K562 (cell line): Measurements from ENCODE around the gene FASTK. TPM values are rescaled to one million over a fixed set of nuclear protein-coding genes. Genes with fewer than 3 reads are reported as not detected.
A peak's percentile ranks its signal among the peaks of the same experiment; 100 is the strongest.

Experiments used
- EZH2 ChIP-seq: IDR thresholded peaks from 2 replicates; pipeline ENCODE4 v1.6.1; 2012; ENCODE audit warnings: low read depth, mild to moderate bottlenecking, inconsistent platforms, low read length, borderline replicate concordance
- FOXK1 ChIP-seq: sonication (generic); formaldehyde crosslinking; IDR thresholded peaks from 2 replicates; pipeline ENCODE4 v1.8.0; 2022; ENCODE audit warnings: missing genetic modification reagents, mild to moderate bottlenecking, borderline replicate concordance
- ILK ChIP-seq: fragments of 450-650 bp; IDR thresholded peaks from 2 replicates; pipeline ENCODE4 v1.6.1; 2016; ENCODE audit warnings: missing genetic modification characterization, low read depth, mild to moderate bottlenecking, missing compliant biosample characterization, moderate library complexity, borderline replicate concordance
- JUN ChIP-seq, 2 experiments: sonication (generic) in 1 of 2; formaldehyde crosslinking in 1 of 2; IDR thresholded peaks; 2 replicates each; pipeline versions ENCODE4 v1.6.1 to v1.8.0; 2012 to 2022; ENCODE audit warnings: borderline replicate concordance in 2 of 2, mild to moderate bottlenecking in 2 of 2, improper control_type of control experiment in 1 of 2, low read depth in 1 of 2, low read length in 1 of 2, missing genetic modification reagents in 1 of 2
- LARP7 ChIP-seq: fragments of 450-650 bp; IDR thresholded peaks from 2 replicates; pipeline ENCODE4 v1.6.1; 2016
- PTTG1 ChIP-seq: fragments of 450-650 bp; IDR thresholded peaks from 2 replicates; pipeline ENCODE4 v1.6.1; 2016; ENCODE audit warnings: low read depth, mild to moderate bottlenecking, missing genetic modification characterization, missing compliant biosample characterization
- RAD21 ChIP-seq, 2 experiments: fragments of 250-450 bp in 1 of 2; fragments of 450-650 bp in 1 of 2; sonication (Bioruptor Pico) in 1 of 2; formaldehyde crosslinking in 1 of 2; IDR thresholded peaks in 1 of 2; conservative IDR thresholded peaks in 1 of 2; 2 replicates each; pipeline versions ENCODE4 v1.4.0 to v1.8.0; 2020 to 2022; ENCODE audit warnings: mild to moderate bottlenecking in 2 of 2, moderate library complexity in 1 of 2
- RREB1 ChIP-seq: fragments of 250-450 bp; sonication (Bioruptor Pico); IDR thresholded peaks from 2 replicates; pipeline ENCODE4 v1.4.0; 2020
- SNIP1 ChIP-seq: fragments of 450-650 bp; IDR thresholded peaks from 2 replicates; pipeline ENCODE4 v1.7.1; 2017; ENCODE audit warnings: low read depth, mild to moderate bottlenecking
- UBTF ChIP-seq, 2 experiments: IDR thresholded peaks; 2 replicates each; pipeline ENCODE4 v1.6.1; 2012; ENCODE audit warnings: improper control_type of control experiment in 2 of 2, low read depth in 2 of 2, low read length in 2 of 2, borderline replicate concordance in 1 of 2
- ZBTB43 ChIP-seq: sonication (generic); formaldehyde crosslinking; IDR thresholded peaks from 2 replicates; pipeline ENCODE4 v1.8.0; 2023; ENCODE audit warnings: mild to moderate bottlenecking, missing genetic modification reagents
- ZNF134 ChIP-seq: fragments of 250-450 bp; sonication (Bioruptor Pico); conservative IDR thresholded peaks from 2 replicates; pipeline ENCODE4 v1.4.0; 2020
- ZNF184 ChIP-seq: sonication (generic); formaldehyde crosslinking; IDR thresholded peaks from 2 replicates; pipeline ENCODE4 v1.5.0; 2020; ENCODE audit warnings: missing genetic modification reagents
- ZNF253 ChIP-seq: fragments of 250-450 bp; sonication (Bioruptor Pico); conservative IDR thresholded peaks from 2 replicates; pipeline ENCODE4 v1.6.1; 2021; ENCODE audit warnings: mild to moderate bottlenecking
- ZNF511 ChIP-seq: sonication (generic); formaldehyde crosslinking; IDR thresholded peaks from 2 replicates; pipeline ENCODE4 v1.8.0; 2022; ENCODE audit warnings: mild to moderate bottlenecking, missing genetic modification reagents
- ZNF586 ChIP-seq: fragments of 450-650 bp; formaldehyde crosslinking; conservative IDR thresholded peaks from 2 replicates; pipeline ENCODE4 v1.4.0; 2020; ENCODE audit warnings: mild to moderate bottlenecking, moderate library complexity
- polyA plus RNA-seq, 8 experiments: library from polyadenylated mRNA; depleted of rRNA in 4 of 8; stranded (reverse) in 5 of 8; unstranded in 3 of 8; fragments of >200 nt; fragmentation: Nextera tagmentation in 2 of 8; fragmentation: Illumina TruSeq in 1 of 8; extraction: Ambion mirVana in 2 of 8; extraction: Trizol in 1 of 8; gene quantifications; 2 replicates each; pipeline versions ENCODE4 v1.2.1 to v1.2.3, GENCODE V29; 2011 to 2014; ENCODE audit warnings: inconsistent platforms in 1 of 8, missing spikeins in 1 of 8
- total RNA-seq, 7 experiments: library from RNA; depleted of rRNA in 6 of 7; stranded (reverse); fragments of >200 nt in 6 of 7; fragmentation: Illumina TruSeq in 2 of 7; extraction: Trizol in 2 of 7; gene quantifications; 2 replicates each; pipeline versions ENCODE4 v1.2.1 to v1.2.3, GENCODE V29; 2011 to 2021; ENCODE audit warnings: low replicate concordance in 1 of 7

FASTK gene
- total and polyA plus RNA-seq, 9 of the 15 experiments (the other 6 are each of a cell fraction or from before 2014, with no cell fraction given), result 0.51 to 150 (median 48.2) TPM

GRCh38 chr7:151028131-151028947 is 52.3 kb downstream of the FASTK start, which contains the start of gene ABCB8 (continued):
- 0 out of 2 replicates have a peak, but pooled peaks have one; percentile 58 for TF ChIP-seq RREB1 (CRISPR knock-in tag)
- TF ChIP-seq ZNF511, result peak; percentile 48; the same call in 1 of the 2 replicates
- no peak for TF ChIP-seq LARP7
- no peak for TF ChIP-seq ZNF134 (CRISPR knock-in tag)
- peak; percentile 73; the same call in 1 of the 2 replicates for TF ChIP-seq JUN (IDR thresholded peaks at IDR 0.05; ENCODE audit: borderline replicate concordance, low read depth, low read length)
- TF ChIP-seq JUN (CRISPR knock-in tag; IDR thresholded peaks at IDR 0.05; ENCODE audit: borderline replicate concordance), result peak; percentile 10; the same call in 1 of the 2 replicates
- no peak for TF ChIP-seq SNIP1
- TF ChIP-seq UBTF (IDR thresholded peaks at IDR 0.05; ENCODE audit: borderline replicate concordance in 1 of 2, low read depth in 2 of 2, low read length in 2 of 2), result no peak
- no peak for TF ChIP-seq ZNF184 (CRISPR knock-in tag)
- no peak for TF ChIP-seq ILK (tag)
- TF ChIP-seq PTTG1 (tag), result no peak
- TF ChIP-seq RAD21 (CRISPR knock-in tag; conservative IDR thresholded peaks at IDR 0.05 in 1 of 2, IDR thresholded peaks at IDR 0.05 in 1 of 2), result peak; percentile 85 to 89
- TF ChIP-seq FOXK1 (CRISPR knock-in tag), result peak; percentile 87
- no peak for TF ChIP-seq ZNF253 (CRISPR knock-in tag)
- TF ChIP-seq ZBTB43 (CRISPR knock-in tag), result no peak
- no peak; the same call in 1 of the 2 replicates for TF ChIP-seq ZNF586 (CRISPR knock-in tag)
- no peak for TF ChIP-seq EZH2
